ENCODE data around the gene GAS1.

The GAS1 gene

GRCh38 chr9:86921151-86921923, 26.0 kb downstream of the GAS1 start:
- DNase-seq, result no peak

DNA sequence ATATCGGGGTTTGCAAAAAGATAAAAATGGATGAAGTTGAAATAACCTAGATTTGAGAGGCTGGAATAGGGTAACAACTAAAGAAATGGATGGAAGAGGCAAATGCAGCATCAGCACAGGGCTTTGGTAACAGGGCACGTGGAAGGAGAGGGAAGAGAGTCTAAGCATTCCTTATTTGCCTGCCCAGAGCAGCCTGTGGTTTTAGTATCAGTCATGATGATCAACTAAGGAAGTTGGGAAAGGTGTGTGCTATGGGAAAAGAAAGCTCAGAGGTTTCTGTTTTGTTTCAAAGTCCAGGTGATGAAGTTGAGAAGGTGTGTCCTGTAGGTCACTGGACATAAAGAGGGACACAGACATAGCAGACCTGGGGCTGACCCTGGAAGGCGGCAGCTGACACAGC, 28.8 kb downstream of the GAS1 start:
- no peak for DNase-seq

DNA sequence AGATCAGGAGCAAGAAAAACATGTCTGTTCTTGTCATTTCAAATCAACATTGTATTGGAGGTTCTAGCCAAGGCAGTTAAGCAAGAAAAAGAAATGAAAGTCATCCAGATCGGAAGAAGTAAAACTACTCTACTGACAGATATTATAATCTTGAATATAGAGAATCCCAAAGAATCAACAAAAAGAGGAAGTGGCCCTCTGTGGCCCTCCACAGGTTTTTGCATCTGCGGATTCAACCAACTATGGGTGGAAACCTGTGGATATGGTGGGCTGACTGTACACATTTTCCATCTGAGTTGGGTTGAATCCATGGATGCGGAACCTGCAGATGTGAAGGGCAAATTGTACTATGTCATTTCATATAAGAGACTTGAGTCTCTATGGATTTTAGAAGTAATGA, 35.1 kb downstream of the GAS1 start:
- DNase-seq, result no peak

DNA sequence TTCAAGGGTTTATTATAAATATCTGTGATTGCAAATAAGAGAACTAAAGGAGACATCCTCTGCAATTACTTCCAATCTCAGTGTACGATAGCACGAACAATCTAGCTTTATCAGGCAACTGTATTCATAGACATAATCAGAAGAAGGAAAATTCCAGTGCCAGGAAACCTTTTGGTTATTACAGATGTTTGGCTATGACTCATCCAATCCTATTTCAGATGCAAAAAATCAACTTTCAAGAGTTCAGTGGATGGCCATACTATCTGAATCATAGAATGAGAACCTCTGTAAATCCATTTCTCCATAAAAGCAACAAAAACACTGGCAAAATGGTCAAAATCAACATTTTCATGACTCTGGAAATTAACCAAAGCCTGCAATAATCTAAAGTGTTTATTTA, 37.9 kb downstream of the GAS1 start:
- DNase-seq, result no peak

GRCh38 chr9:86908261-86908660, 39.0 kb downstream of the GAS1 start:
- no peak for DNase-seq

DNA sequence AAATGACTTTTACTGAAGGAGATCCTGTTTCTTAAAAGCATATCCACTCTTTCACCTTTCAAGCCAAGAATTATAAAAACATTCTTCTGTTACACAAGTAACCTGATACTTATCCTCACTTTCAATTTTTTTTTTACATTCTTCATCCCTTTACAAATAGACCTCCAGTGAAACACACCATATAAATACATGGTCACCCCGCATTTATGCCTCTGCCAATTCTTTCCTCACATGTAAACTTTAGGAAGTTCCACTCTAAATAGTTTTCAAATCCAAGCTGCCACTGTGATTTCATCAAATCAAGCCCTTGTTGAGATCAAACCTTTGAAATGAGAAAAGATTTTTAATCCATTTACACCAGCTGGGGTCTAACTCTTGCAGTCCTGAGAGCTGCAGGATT, 40.0 kb downstream of the GAS1 start:
- no peak for DNase-seq

DNA sequence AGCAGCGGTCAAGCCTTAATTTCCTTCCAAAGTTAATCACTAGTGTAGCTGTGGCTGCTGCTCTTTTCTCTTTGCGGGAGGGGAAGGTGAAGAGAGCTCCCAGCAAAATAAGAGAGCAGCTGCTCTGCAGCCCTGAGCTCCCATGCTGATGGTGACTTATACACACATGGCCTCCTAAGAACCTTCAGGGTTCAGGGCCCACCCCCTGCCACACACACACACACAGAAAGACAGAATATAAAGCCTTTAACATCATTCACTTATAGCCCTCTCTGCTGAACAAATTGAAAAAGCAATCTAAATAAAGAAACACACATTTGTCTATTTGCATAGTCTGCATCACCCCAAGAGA, 43.6 kb downstream of the GAS1 start:
- no peak for DNase-seq

DNA sequence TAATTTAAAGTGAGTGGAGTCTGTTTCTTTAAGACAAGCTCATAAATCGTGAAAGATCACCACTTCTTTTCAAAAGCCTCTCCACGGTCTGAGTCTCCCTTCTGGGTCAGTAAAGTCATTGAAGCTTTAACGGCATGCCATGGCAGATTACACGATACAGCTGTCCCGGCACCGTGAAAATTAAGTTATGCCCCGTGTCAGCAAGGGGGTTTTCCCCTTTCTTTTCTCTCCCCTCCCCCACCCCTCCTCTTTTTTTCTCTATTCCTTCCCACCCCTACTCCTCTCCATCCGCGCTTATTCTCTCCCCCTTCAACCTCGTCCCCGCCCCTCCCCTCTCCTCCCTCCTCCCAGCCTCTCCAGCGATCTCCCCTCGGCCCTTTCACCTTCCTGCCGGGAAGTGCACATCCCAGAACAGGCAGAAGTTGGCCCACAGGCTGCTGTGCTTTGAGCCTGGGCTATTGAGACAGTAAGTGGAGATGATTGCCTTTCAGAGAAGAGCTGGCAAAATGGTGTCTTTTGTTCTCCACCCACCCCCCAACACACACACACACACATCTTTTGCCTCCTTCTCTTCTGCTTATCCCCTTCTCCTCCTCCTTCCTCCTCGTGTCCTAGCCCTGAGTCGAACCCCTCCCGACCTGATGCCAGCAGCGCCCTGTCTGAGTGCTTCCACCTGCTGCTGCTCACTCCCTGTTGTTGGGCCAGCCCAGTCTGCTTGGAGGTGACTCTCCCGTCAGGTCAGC, 44.1 kb downstream of the GAS1 start:
- no peak for DNase-seq

DNA sequence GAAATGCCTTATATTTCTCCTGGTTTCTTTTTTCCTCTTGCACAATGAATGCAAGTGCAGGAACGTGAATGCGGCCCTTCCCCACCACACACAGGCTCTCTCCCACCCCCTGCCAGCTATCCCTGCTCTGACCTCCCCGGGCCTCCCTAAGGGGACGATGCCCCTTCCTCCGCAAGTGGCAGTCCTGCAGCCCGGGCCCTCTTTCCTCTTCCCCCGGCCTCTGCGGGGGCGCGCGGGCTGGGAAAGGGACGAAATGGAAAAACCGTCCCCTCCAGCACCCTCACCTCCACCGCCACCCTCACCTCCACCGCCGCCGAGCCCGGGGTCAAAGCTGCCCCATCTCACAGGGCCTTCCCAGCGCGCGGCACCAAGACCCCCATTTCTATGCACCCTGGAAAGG, 44.7 kb downstream of the GAS1 start:
- DNase-seq, result no peak

- no peak for DNase-seq
These were observed 45.1 kb downstream of the GAS1 start for GRCh38 chr9:86902176-86902575.

DNA sequence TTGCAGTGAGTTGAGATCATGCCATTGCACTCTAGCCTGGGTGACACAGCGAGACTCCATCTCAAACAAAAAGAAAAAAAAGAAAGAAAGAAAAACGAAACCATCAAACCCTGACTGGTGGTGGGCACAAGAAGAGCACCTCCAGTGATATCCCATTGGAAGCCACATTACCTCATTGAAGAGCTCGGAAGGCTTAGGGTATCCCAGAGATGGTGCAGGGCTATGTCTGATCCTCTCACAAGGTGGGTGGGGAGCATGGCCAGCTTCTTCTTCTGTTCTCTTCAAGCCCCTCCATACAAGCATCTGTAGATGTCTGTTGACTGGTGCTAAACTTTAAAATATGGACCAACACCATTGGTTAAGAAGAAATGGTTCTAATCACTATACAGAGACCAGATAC, 45.8 kb downstream of the GAS1 start:
- no peak for DNase-seq

Data from GF-D8 (cell line).